MM.1S (cell line): ENCODE data around the gene UCP3.

ENCODE experiments used
- EZH2 ChIP-seq: fragments of 300-600 bp; sonication (generic); optimal IDR thresholded peaks from 2 replicates; pipeline ENCODE3; 2017; ENCODE audit warnings: low read depth, mild to moderate bottlenecking, antibody characterized with exemption, low read length, mixed read lengths
- EZH2phosphoT487 ChIP-seq: fragments of 300-600 bp; sonication (generic); IDR thresholded peaks from 2 replicates; pipeline ENCODE4 v1.6.1; 2018; ENCODE audit warnings: antibody characterized with exemption, low read length
- TF ChIP-seq, protein P1 (sequence below): fragments of 300-600 bp; sonication (generic); IDR thresholded peaks from 2 replicates; pipeline ENCODE4 v1.5.1; 2016; ENCODE audit warnings: antibody characterized with exemption, low read length, mixed read lengths

DNA sequence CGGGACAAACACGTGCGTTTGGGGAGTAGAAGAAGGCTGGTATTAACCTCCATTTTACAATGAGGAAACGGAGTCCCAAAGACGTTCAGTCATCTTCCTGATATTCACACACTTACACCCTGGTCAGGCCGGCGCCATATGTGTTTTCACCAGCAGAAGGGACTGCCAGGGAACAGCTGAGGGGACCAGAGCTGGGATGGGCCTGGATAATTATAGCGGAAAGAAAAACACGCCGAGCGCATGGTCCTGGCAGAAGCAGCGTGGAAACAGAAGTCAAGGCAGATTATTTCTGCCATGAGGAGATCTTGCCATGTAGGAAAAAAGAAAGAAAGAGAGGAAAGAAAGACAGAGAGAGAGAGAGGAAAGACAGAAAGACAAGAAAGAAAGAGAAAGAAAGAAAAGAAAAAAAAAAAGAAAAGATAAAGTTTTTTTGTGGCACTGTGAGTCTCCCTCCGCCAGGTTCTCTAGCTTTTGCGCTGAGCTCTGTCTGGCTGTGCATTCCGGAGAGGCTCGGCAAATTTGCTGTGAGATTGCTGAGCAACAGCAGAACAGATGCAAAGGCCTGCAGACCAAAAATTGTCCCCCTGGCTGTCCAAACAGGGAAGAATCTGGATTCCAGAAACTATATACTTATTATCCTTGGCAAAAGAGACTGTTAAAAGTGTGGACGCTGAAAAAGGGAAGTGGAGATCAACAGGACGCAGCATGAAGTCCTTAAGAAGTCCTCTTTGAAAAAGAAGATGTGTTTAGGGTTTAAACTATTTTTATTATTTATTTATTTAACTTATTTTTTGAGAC, 24.9 kb downstream of the UCP3 start:
- TF ChIP-seq, protein P1, sequence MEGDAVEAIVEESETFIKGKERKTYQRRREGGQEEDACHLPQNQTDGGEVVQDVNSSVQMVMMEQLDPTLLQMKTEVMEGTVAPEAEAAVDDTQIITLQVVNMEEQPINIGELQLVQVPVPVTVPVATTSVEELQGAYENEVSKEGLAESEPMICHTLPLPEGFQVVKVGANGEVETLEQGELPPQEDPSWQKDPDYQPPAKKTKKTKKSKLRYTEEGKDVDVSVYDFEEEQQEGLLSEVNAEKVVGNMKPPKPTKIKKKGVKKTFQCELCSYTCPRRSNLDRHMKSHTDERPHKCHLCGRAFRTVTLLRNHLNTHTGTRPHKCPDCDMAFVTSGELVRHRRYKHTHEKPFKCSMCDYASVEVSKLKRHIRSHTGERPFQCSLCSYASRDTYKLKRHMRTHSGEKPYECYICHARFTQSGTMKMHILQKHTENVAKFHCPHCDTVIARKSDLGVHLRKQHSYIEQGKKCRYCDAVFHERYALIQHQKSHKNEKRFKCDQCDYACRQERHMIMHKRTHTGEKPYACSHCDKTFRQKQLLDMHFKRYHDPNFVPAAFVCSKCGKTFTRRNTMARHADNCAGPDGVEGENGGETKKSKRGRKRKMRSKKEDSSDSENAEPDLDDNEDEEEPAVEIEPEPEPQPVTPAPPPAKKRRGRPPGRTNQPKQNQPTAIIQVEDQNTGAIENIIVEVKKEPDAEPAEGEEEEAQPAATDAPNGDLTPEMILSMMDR: no peak
- TF ChIP-seq EZH2 (no peak), EZH2phosphoT487 (no peak)
